Right ventricle myocardium inferior (tissue), 1 donor: ENCODE data around the gene FGFBP1. TPM values are rescaled to one million over a fixed set of nuclear protein-coding genes. Genes with fewer than 3 reads are reported as not detected.

Experiments used
- ATAC-seq: fragments of 200-7000 bp; cut with Tn5 transposase; one replicate; pipeline ENCODE4 v1.9.1; 2020; ENCODE audit warnings: mild to moderate bottlenecking, moderate library complexity
- DNase-seq: peaks from one replicate; pipeline ENCODE4 v3.0.0; 2021; ENCODE audit errors: missing footprints
- intact Hi-C: fragments of 100-400 bp; cut with DNase I; formaldehyde crosslinking; loops from one replicate; pipeline ENCODE4 v1.11.0; 2022
- total RNA-seq: library from RNA; stranded (reverse); fragmentation: NEBNext Ultra II Directional; extraction: Animal tissue kit (Norgen Biotek cat#: 25700); gene quantifications from one replicate; pipeline ENCODE4 v1.2.1, GENCODE V29; 2021
- donor health status: DM: no; HTN: yes; CAD: no; lungs with severe emphysema.

The FGFBP1 gene
- total RNA-seq, 1 donor from 2014 or later, result not detected

GRCh38 chr4:15890246-15890829 lies 48.2 kb downstream of the FGFBP1 start:
- intact Hi-C loops, result no loop called here
- ATAC-seq (no peak), DNase-seq (no peak)

- DNase-seq (no peak), ATAC-seq (no peak)
- intact Hi-C loops, result no loop called here
Observed at GRCh38 chr4:15888515-15888914, 50.0 kb downstream of the FGFBP1 start.

Other genes starting within 250 kb of the FGFBP1 start
- 3.8 TPM for gene BST1, start 235.7 kb downstream of the FGFBP1 start, total RNA-seq
- gene CD38, start 160.4 kb downstream of the FGFBP1 start, total RNA-seq, result 2.2 TPM
- gene FGFBP2, start 24.4 kb upstream of the FGFBP1 start, total RNA-seq, result 2.7 TPM
- 3.5 TPM for gene PROM1, start 145.3 kb upstream of the FGFBP1 start, total RNA-seq